LHCN-M2 (cell line): Measurements from ENCODE around the gene RNASE12. TPM values are rescaled to one million over a fixed set of nuclear protein-coding genes. Genes with fewer than 3 reads are reported as not detected.

Source experiments
- total RNA-seq: library from RNA; depleted of rRNA; stranded (reverse); fragments of >200 nt; gene quantifications from 2 replicates; pipeline ENCODE4 v1.2.3, GENCODE V29; 2014; rRNA removed

RNASE12 gene
- total RNA-seq, 1 experiment from 2014 or later, result not detected

Other genes starting within 250 kb of the RNASE12 start
- 25.5 and 28.0 TPM in 2 replicates for gene PARP2, start 247.7 kb downstream of the RNASE12 start, total RNA-seq
- gene TEP1, start 177.9 kb downstream of the RNASE12 start, total RNA-seq, result 16.6 and 17.2 TPM in 2 replicates
- not detected in 2 replicates for gene KLHL33, start 155.2 kb downstream of the RNASE12 start, total RNA-seq
- 52.8 and 61.1 TPM in 2 replicates for gene OSGEP, start 136.6 kb downstream of the RNASE12 start, total RNA-seq
- 152 and 213 TPM in 2 replicates for gene APEX1, start 136.2 kb downstream of the RNASE12 start, total RNA-seq
- 18.1 and 24.6 TPM in 2 replicates for gene PIP4P1, start 129.9 kb downstream of the RNASE12 start, total RNA-seq
- 54.0 and 54.8 TPM in 2 replicates for gene PNP, start 122.0 kb downstream of the RNASE12 start, total RNA-seq
- gene RNASE10, start 85.8 kb downstream of the RNASE12 start, total RNA-seq, result not detected in 2 replicates
- gene RNASE9, start 30.3 kb downstream of the RNASE12 start, total RNA-seq, result not detected in 2 replicates
- not detected in 2 replicates for gene RNASE11, start 3.4 kb downstream of the RNASE12 start, total RNA-seq
- not detected in 2 replicates for gene OR6S1, start 50.3 kb upstream of the RNASE12 start, total RNA-seq
- 5.4 and 10.5 TPM in 2 replicates for gene RNASE4, start 93.2 kb upstream of the RNASE12 start, total RNA-seq
- 4.2 and 4.4 TPM in 2 replicates for gene ANG, start 97.4 kb upstream of the RNASE12 start, total RNA-seq
- gene EDDM3A, start 154.5 kb upstream of the RNASE12 start, total RNA-seq, result not detected in 2 replicates
- not detected in 2 replicates for gene EDDM3B, start 177.0 kb upstream of the RNASE12 start, total RNA-seq
- gene RNASE6, start 189.9 kb upstream of the RNASE12 start, total RNA-seq, result not detected in 2 replicates
- not detected in 2 replicates for gene RNASE1, start 211.5 kb upstream of the RNASE12 start, total RNA-seq